Activated CD8-positive, alpha-beta memory T cell treated with anti-CD3 and anti-CD28 coated beads, Interleukin-2, amount 10 ng/mL, durations not matched to agents 7 days and 5 days (primary cell): Measurements from ENCODE around the gene CEP164. TPM values are rescaled to one million over a fixed set of nuclear protein-coding genes. Genes with fewer than 3 reads are reported as not detected.

ENCODE experiments used
- ATAC-seq: fragments of 150-1000 bp; cut with Tn5 transposase; one replicate; pipeline ENCODE4 v1.10.0; 2021; ENCODE audit warnings: moderate library complexity
- CTCF ChIA-PET: fragments of 350-600 bp; sonication (Branson Sonifier 250); formaldehyde crosslinking; loops from one replicate; lab custom pipeline; 2021; ENCODE audit warnings: antibody characterized with exemption; lab: Charles Lee
- DNase-seq: peaks from one replicate; pipeline ENCODE4 v3.0.0-alpha.2; 2020
- H3K27ac Mint-ChIP-seq: one replicate; pipeline ENCODE4 v1.8.0; 2021; ENCODE audit warnings: mild to moderate bottlenecking, mixed read lengths
- H3K27me3 Mint-ChIP-seq: one replicate; pipeline ENCODE4 v1.8.0; 2021; ENCODE audit warnings: mixed read lengths
- H3K36me3 Mint-ChIP-seq: one replicate; pipeline ENCODE4 v1.8.0; 2021; ENCODE audit warnings: mild to moderate bottlenecking, mixed read lengths
- H3K4me1 Mint-ChIP-seq: one replicate; pipeline ENCODE4 v1.8.0; 2021; ENCODE audit warnings: mixed read lengths
- H3K4me3 Mint-ChIP-seq: one replicate; pipeline ENCODE4 v1.8.0; 2021; ENCODE audit warnings: mild to moderate bottlenecking, moderate library complexity, mixed read lengths
- H3K9me3 Mint-ChIP-seq: one replicate; pipeline ENCODE4 v1.8.0; 2022; ENCODE audit warnings: low read depth, mixed read lengths
- total RNA-seq, 2 experiments: library from RNA; stranded (reverse); gene quantifications; one replicate each; pipeline ENCODE4 v1.2.3, GENCODE V29; 2021

The CEP164 gene
- total RNA-seq, 2 experiments from 2014 or later = 36.0 to 38.6 TPM

- no peak for ATAC-seq
- CTCF ChIA-PET = no interaction called here
Observed at GRCh38 chr11:117381481-117382387, 54.1 kb downstream of the CEP164 start.

DNA sequence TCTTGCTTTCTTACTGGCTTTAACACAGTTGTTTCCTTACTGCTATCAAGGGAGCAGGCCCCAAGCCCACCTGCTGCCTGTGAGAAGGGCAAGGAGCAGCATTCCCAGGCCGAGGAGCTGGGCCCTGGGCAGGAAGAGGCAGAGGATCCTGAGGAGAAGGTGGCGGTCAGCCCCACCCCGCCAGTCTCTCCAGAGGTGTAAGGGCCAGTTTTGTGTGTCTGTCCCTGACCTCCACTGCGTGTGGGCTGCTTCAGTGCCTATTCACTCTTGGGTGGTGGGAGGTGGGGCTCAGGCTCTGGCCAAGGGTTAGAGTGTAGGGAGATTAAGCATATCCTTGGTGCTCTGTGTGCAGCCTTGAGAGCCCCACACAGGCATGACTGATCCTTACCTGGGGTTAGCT, 55.1 kb downstream of the CEP164 start:
- CTCF ChIA-PET = no interaction called here
- no peaks in the 10 kb centered on the region for H3K27me3 Mint-ChIP-seq
- DNase-seq (no peak), ATAC-seq (no peak)
- H3K9me3 Mint-ChIP-seq = no peaks in the 10 kb centered on the region
- H3K36me3 Mint-ChIP-seq = peaks cover 1% of the 10 kb centered on the region
- H3K4me3 Mint-ChIP-seq = no peak overlapping the region
- H3K4me1 Mint-ChIP-seq = no peaks in the 10 kb centered on the region
- no peak overlapping the region for H3K27ac Mint-ChIP-seq

More at GRCh38 chr11:117381481-117382387, 54.1 kb downstream of the CEP164 start:
- Mint-ChIP-seq H3K27me3 (no peaks in the 10 kb centered on the region), H3K27ac (no peak overlapping the region), H3K4me1 (no peaks in the 10 kb centered on the region), H3K36me3 (peaks cover 1% of the 10 kb centered on the region), H3K4me3 (no peak overlapping the region), H3K9me3 (no peaks in the 10 kb centered on the region)
- no peak for DNase-seq

GRCh38 chr11:117384045-117384444, 56.4 kb downstream of the CEP164 start:
- no peaks in the 10 kb centered on the region for H3K27me3 Mint-ChIP-seq
- CTCF ChIA-PET = no interaction called here
- H3K4me3 Mint-ChIP-seq = no peak overlapping the region
- H3K27ac Mint-ChIP-seq = no peak overlapping the region
- DNase-seq (no peak), ATAC-seq (no peak)
- H3K4me1 Mint-ChIP-seq = peaks cover under 1% of the 10 kb centered on the region
- H3K36me3 Mint-ChIP-seq = peaks cover 1% of the 10 kb centered on the region
- no peaks in the 10 kb centered on the region for H3K9me3 Mint-ChIP-seq

DNA sequence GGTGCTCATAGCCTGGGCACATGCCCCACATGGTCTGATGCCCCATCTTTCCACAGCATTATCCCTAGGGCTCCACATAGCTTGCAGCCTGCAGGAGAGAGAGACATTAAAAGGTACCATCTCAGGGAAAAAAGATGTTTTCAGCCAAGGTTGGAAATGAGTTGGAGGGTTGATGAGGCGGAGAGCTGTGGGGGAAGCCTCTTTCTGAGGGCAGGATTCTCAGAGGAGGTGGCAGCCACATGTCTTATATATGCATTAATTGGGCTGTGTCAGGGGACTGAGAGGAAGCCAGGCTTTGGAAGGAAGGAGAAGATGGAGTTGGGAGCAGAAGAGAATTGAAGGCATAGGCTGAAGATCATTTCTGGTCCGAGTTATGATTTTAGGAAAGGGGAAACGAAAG, 57.8 kb downstream of the CEP164 start:
- H3K9me3 Mint-ChIP-seq = no peaks in the 10 kb centered on the region
- peaks cover 6% of the 10 kb centered on the region for H3K36me3 Mint-ChIP-seq
- H3K27me3 Mint-ChIP-seq = no peaks in the 10 kb centered on the region
- CTCF ChIA-PET = no interaction called here
- ATAC-seq (no peak), DNase-seq (no peak)
- peaks cover 1% of the 10 kb centered on the region for H3K4me1 Mint-ChIP-seq
- no peak overlapping the region for H3K4me3 Mint-ChIP-seq
- no peak overlapping the region for H3K27ac Mint-ChIP-seq

- H3K4me1 Mint-ChIP-seq = peaks cover 1% of the 10 kb centered on the region
- peaks cover 4% of the 10 kb centered on the region for H3K36me3 Mint-ChIP-seq
- H3K27me3 Mint-ChIP-seq = no peaks in the 10 kb centered on the region
- H3K27ac Mint-ChIP-seq = no peak overlapping the region
- no peak overlapping the region for H3K4me3 Mint-ChIP-seq
- no peaks in the 10 kb centered on the region for H3K9me3 Mint-ChIP-seq
- ATAC-seq = no peak
- DNase-seq = no peak
- CTCF ChIA-PET = no interaction called here
Observed at GRCh38 chr11:117385906-117386305, 58.3 kb downstream of the CEP164 start.

- peaks cover 1% of the 10 kb centered on the region for H3K4me1 Mint-ChIP-seq
- no peaks in the 10 kb centered on the region for H3K9me3 Mint-ChIP-seq
- no peak overlapping the region for H3K27ac Mint-ChIP-seq
- peaks cover 4% of the 10 kb centered on the region for H3K36me3 Mint-ChIP-seq
- H3K27me3 Mint-ChIP-seq = no peaks in the 10 kb centered on the region
- H3K4me3 Mint-ChIP-seq = no peak overlapping the region
- CTCF ChIA-PET = interaction anchor here (0.6 kb wide), 1 partner anchor 651 kb away, joined by 3 read pairs; no protein-coding TSS in a partner anchor
- ATAC-seq = no peak
- DNase-seq = no peak
Observed at GRCh38 chr11:117387992-117388755, 60.5 kb downstream of the CEP164 start.

DNA sequence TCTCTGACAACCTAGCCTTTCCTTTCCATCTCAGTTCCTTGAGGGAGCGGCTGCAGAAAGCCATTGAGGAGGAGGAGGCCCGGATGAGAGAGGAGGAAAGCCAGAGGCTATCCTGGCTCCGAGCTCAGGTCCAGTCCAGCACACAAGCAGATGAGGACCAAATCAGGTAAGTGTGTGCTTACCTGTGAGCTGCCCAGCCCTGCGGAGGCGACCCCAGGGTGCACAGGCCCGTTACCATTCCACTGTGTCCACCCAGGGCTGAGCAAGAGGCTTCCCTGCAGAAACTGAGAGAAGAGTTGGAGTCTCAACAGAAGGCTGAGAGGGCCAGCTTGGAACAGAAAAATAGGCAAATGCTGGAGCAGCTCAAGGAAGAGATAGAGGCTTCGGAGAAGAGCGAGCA, 63.1 kb downstream of the CEP164 start:
- no peaks in the 10 kb centered on the region for H3K27me3 Mint-ChIP-seq
- CTCF ChIA-PET = interaction anchor here (0.6 kb wide), 1 partner anchor 68 kb away, joined by 4 read pairs; no protein-coding TSS in a partner anchor
- DNase-seq (no peak), ATAC-seq (no peak)
- H3K4me3 Mint-ChIP-seq = no peak overlapping the region
- H3K27ac Mint-ChIP-seq = no peak overlapping the region
- peaks cover 1% of the 10 kb centered on the region for H3K4me1 Mint-ChIP-seq
- peaks cover 7% of the 10 kb centered on the region for H3K36me3 Mint-ChIP-seq
- no peaks in the 10 kb centered on the region for H3K9me3 Mint-ChIP-seq

- H3K4me3 Mint-ChIP-seq = no peak overlapping the region
- H3K9me3 Mint-ChIP-seq = no peaks in the 10 kb centered on the region
- no peaks in the 10 kb centered on the region for H3K27me3 Mint-ChIP-seq
- ATAC-seq (no peak), DNase-seq (no peak)
- CTCF ChIA-PET = no interaction called here
- H3K27ac Mint-ChIP-seq = no peak overlapping the region
- peaks cover 1% of the 10 kb centered on the region for H3K4me1 Mint-ChIP-seq
- peaks cover 11% of the 10 kb centered on the region for H3K36me3 Mint-ChIP-seq
Observed at GRCh38 chr11:117391181-117391580, 63.5 kb downstream of the CEP164 start.

DNA sequence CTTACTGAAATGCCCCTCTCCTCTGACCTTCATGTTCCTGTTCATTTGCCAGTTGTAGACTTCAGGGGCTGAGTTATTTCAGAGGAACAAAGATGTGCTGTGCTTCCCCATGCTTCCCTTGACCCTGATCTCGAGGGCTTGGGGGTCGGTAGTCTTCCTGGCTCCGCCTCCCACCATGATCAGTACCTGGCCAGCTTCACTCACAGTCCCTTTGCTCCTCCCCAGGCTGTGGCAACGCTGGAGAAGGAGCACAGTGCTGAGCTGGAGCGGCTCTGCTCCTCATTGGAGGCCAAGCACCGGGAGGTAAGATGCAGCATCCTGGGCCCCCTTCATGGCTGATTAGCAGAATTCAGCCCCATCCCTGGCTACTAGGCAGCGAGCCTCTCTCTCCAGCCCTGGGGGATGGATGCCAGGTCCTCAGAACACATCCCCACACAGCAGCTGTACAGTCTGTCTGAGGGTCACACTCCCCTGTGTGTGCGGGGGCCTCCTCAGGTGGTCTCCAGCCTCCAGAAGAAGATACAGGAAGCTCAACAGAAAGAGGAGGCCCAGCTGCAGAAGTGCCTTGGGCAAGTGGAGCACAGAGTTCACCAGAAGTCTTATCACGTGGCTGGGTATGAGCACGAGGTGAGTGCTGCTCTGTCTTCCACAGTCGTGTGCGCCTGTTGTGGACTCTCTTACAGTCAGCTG, 64.5 kb downstream of the CEP164 start:
- H3K27me3 Mint-ChIP-seq = no peaks in the 10 kb centered on the region
- no peak overlapping the region for H3K27ac Mint-ChIP-seq
- DNase-seq = no peak
- no peak for ATAC-seq
- H3K4me3 Mint-ChIP-seq = no peak overlapping the region
- peaks cover 1% of the 10 kb centered on the region for H3K4me1 Mint-ChIP-seq
- peaks cover 21% of the 10 kb centered on the region for H3K36me3 Mint-ChIP-seq
- no peaks in the 10 kb centered on the region for H3K9me3 Mint-ChIP-seq
- CTCF ChIA-PET = no interaction called here

GRCh38 chr11:117392979-117393378, 65.3 kb downstream of the CEP164 start:
- ATAC-seq (no peak), DNase-seq (no peak)
- CTCF ChIA-PET = interaction anchor here (1.3 to 1.7 kb wide), 2 partner anchors 33 to 228 kb away, joined by 3 to 4 read pairs; no protein-coding TSS in a partner anchor
- Mint-ChIP-seq H3K36me3 (peaks cover 29% of the 10 kb centered on the region), H3K4me3 (no peak overlapping the region), H3K27ac (no peak overlapping the region), H3K4me1 (peaks cover 1% of the 10 kb centered on the region), H3K9me3 (no peaks in the 10 kb centered on the region), H3K27me3 (no peaks in the 10 kb centered on the region)

DNA sequence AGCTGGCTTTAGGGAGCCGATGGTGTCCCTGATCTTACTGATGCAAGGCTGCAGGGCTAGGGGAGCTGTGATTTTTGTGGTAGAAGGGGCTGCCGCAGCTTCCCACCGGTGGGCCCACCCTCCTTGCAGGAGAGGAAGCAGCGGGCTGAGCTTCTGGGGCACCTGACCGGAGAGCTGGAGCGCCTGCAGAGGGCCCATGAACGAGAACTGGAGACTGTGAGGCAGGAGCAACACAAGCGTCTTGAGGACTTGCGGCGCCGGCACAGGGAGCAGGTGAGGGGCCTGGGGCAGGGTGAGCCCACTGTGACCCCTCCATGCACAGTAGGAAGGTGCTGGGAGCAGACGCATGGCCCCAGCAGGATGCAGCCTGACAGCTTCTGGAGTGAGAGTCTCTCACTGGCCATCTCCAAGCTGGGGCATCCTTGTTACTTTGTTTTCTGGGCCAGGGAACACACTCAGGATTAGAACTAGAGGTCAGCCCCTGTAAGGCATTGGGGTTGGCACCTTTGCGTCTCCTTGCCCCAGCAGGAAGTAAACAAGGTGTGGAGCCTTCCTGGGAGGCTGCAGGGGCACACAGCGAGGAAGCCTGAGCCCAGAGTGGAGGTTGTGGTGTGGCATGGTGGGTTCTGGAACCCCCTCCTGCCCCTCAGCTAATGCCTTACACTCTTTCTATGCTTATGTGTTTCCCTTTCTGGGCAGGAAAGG, 66.7 kb downstream of the CEP164 start:
- CTCF ChIA-PET = interaction anchor here (1.3 to 1.7 kb wide), 2 partner anchors 32 to 227 kb away, joined by 3 to 4 read pairs; no protein-coding TSS in a partner anchor
- DNase-seq = no peak
- no peaks in the 10 kb centered on the region for H3K4me1 Mint-ChIP-seq
- H3K9me3 Mint-ChIP-seq = no peaks in the 10 kb centered on the region
- ATAC-seq = no peak
- no peak overlapping the region for H3K27ac Mint-ChIP-seq
- H3K4me3 Mint-ChIP-seq = no peak overlapping the region
- H3K36me3 Mint-ChIP-seq = peaks cover 40% of the 10 kb centered on the region
- no peaks in the 10 kb centered on the region for H3K27me3 Mint-ChIP-seq

DNA sequence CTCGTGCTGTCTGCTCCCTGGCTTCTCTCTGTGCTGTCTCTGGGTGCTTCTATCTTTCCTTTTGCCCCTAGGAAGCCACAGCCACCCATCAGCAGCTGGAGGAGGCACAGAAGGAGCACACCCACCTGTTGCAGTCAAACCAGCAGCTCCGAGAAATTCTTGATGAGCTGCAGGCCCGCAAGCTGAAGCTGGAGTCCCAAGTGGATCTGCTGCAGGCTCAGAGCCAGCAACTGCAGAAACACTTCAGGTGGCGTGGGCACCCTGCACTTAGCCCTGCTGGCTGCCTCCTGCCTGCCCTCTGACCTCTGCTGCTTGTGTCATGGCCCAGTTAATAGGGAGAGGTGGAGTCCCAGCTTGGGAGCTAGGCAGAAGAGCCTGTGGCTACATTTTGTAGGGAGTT, 67.8 kb downstream of the CEP164 start:
- ATAC-seq = no peak

More for the DNA sequence above, 67.8 kb downstream of the CEP164 start:
- no peaks in the 10 kb centered on the region for H3K27me3 Mint-ChIP-seq
- CTCF ChIA-PET = interaction anchor here (1.4 kb wide), 1 partner anchor 31 kb away, joined by 3 read pairs; no protein-coding TSS in a partner anchor
- no peak overlapping the region for H3K27ac Mint-ChIP-seq
- no peak overlapping the region for H3K4me3 Mint-ChIP-seq
- H3K4me1 Mint-ChIP-seq = no peaks in the 10 kb centered on the region
- peaks cover 44% of the 10 kb centered on the region for H3K36me3 Mint-ChIP-seq
- DNase-seq = no peak
- no peaks in the 10 kb centered on the region for H3K9me3 Mint-ChIP-seq
